ENCODE measurements around the gene DGKD. TPM values are rescaled to one million over a fixed set of nuclear protein-coding genes. Genes with fewer than 3 reads are reported as not detected.

The DGKD gene
- total RNA-seq, 1 experiment from 2014 or later, result 52.0 TPM

DNA sequence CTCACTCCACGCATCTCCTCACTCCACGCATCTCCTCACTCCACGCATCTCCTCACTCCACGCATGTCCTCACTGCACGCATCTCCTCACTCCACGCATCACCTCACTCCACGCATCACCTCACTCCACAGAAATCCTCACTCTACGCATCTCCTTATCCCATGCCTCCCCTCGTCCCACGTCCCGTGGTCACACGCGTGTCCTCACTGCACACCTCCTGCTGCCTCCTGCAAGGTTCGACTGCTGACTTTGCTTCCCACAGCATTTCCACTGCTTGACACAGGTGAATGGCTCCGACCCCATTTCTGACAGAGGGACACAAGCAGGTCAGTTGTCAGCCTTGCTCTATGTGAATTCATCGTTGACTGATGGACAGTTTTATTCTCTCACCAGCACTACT lies 109.3 kb downstream of the DGKD start:
- no peaks in the 10 kb centered on the region for H3K79me2 ChIP-seq (ENCODE audit: insufficient read depth, low read length)
- TF ChIP-seq POLR2A (IDR thresholded peaks at IDR 0.05; ENCODE audit: borderline replicate concordance, extremely low read depth, insufficient read depth, insufficient read length), result no peak
- TF ChIP-seq, protein P1, sequence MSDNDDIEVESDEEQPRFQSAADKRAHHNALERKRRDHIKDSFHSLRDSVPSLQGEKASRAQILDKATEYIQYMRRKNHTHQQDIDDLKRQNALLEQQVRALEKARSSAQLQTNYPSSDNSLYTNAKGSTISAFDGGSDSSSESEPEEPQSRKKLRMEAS (IDR thresholded peaks at IDR 0.05), result no peak
- CTCF ChIA-PET, result no interaction called here
- RAD21 ChIA-PET (ENCODE audit: low non-redundant PET in 1 of 2, low total read pairs in 2 of 2, uncharacterized antibody in 2 of 2, unreplicated experiment in 2 of 2), result no interaction called here
- no peak overlapping the region for H2AFZ ChIP-seq (ENCODE audit: low read depth, low read length, poor library complexity, severe bottlenecking)
- H3K27ac ChIP-seq (ENCODE audit: low read depth, low read length), result no peak overlapping the region
- peaks cover 18% of the 10 kb centered on the region in 2 experiments for H3K36me3 ChIP-seq (ENCODE audit: control insufficient read depth in 1 of 2, insufficient read depth in 2 of 2, low read length in 2 of 2)
- no peak overlapping the region for H3K4me2 ChIP-seq (ENCODE audit: low read length)
- H3K4me1 ChIP-seq (ENCODE audit: control insufficient read depth in 1 of 2, insufficient read depth in 2 of 2, low read length in 2 of 2), result no peaks in the 10 kb centered on the region
- H3K9ac ChIP-seq (ENCODE audit: low read length), result no peak overlapping the region
- no peaks in the 10 kb centered on the region for H3K9me2 ChIP-seq (ENCODE audit: insufficient read depth)
- H3K4me3 ChIP-seq (replicated peaks in 1 of 2; ENCODE audit: low read depth in 1 of 2, low read length in 2 of 2), result no peak overlapping the region
- POLR2A ChIA-PET, result no interaction called here
- intact Hi-C loops (cut with micrococcal nuclease), result no loop called here
- H4K20me1 ChIP-seq (ENCODE audit: insufficient read depth), result no peaks in the 10 kb centered on the region
- no peaks in the 10 kb centered on the region for H3K9me3 ChIP-seq (ENCODE audit: control insufficient read depth in 1 of 2, insufficient read depth in 1 of 2, low read depth in 1 of 2, low read length in 2 of 2)
- no TSS peak for BruUV-seq (replicated peaks)
- ATAC-seq (no peak), DNase-seq (ENCODE audit: low read depth, low spot score) (no peak)
- H3K27me3 ChIP-seq (ENCODE audit: insufficient read depth, low read length), result no peaks in the 10 kb centered on the region

DNA sequence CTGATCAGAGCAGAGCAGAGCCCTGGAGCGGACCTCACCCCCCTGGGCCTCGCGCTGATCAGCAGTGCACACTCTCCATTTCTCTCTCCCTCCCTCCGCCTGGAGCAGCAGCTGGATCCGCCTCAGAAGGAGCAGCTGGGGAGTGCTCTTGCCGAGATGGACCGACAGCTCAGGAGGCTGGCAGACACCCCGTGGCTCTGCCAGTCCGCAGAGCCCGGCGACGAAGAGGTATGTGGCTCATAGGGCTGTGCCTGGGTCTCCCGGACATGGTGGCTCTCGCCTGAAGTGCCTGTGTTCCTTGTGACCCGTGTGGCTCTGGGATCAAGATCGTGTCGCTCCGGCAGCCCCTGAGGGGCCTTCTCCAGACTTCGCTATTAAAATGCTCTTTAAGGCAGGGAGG lies 109.8 kb downstream of the DGKD start:
- Histone ChIP-seq H3K36me3 (ENCODE audit: control insufficient read depth in 1 of 2, insufficient read depth in 2 of 2, low read length in 2 of 2) (peaks cover 16 to 18% of the 10 kb centered on the region in 2 experiments), H3K9me3 (ENCODE audit: control insufficient read depth in 1 of 2, insufficient read depth in 1 of 2, low read depth in 1 of 2, low read length in 2 of 2) (no peaks in the 10 kb centered on the region), H2AFZ (ENCODE audit: low read depth, low read length, poor library complexity, severe bottlenecking) (no peak overlapping the region), H3K79me2 (ENCODE audit: insufficient read depth, low read length) (no peaks in the 10 kb centered on the region), H3K27me3 (ENCODE audit: insufficient read depth, low read length) (no peaks in the 10 kb centered on the region), H3K27ac (ENCODE audit: low read depth, low read length) (no peak overlapping the region), H3K4me3 (replicated peaks in 1 of 2; ENCODE audit: low read depth in 1 of 2, low read length in 2 of 2) (no peak overlapping the region), H3K4me2 (ENCODE audit: low read length) (no peak overlapping the region), H3K4me1 (ENCODE audit: control insufficient read depth in 1 of 2, insufficient read depth in 2 of 2, low read length in 2 of 2) (no peaks in the 10 kb centered on the region), H4K20me1 (ENCODE audit: insufficient read depth) (no peaks in the 10 kb centered on the region), H3K9ac (ENCODE audit: low read length) (no peak overlapping the region), H3K9me2 (ENCODE audit: insufficient read depth) (no peaks in the 10 kb centered on the region)
- ChIA-PET RAD21 (ENCODE audit: low non-redundant PET in 1 of 2, low total read pairs in 2 of 2, uncharacterized antibody in 2 of 2, unreplicated experiment in 2 of 2) (no interaction called here), CTCF (no interaction called here), POLR2A (no interaction called here)
- BruUV-seq (replicated peaks), result no TSS peak
- DNase-seq (ENCODE audit: low read depth, low spot score) (no peak), ATAC-seq (no peak)
- intact Hi-C loops (cut with micrococcal nuclease), result no loop called here
- TF ChIP-seq EGR1 (IDR thresholded peaks at IDR 0.05; ENCODE audit: low read depth), result no peak
- TF ChIP-seq, protein P2, sequence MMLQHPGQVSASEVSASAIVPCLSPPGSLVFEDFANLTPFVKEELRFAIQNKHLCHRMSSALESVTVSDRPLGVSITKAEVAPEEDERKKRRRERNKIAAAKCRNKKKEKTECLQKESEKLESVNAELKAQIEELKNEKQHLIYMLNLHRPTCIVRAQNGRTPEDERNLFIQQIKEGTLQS (IDR thresholded peaks at IDR 0.05), result no peak
- TF ChIP-seq RAD21 (IDR thresholded peaks at IDR 0.05; ENCODE audit: low read depth), result no peak
- TF ChIP-seq EZH2phosphoT487 (IDR thresholded peaks at IDR 0.05; ENCODE audit: borderline replicate concordance), result no peak
- no peak for TF ChIP-seq SP1 (IDR thresholded peaks at IDR 0.05; ENCODE audit: low read depth)
- no peak for TF ChIP-seq JUND (IDR thresholded peaks at IDR 0.05)
- TF ChIP-seq, protein P3, sequence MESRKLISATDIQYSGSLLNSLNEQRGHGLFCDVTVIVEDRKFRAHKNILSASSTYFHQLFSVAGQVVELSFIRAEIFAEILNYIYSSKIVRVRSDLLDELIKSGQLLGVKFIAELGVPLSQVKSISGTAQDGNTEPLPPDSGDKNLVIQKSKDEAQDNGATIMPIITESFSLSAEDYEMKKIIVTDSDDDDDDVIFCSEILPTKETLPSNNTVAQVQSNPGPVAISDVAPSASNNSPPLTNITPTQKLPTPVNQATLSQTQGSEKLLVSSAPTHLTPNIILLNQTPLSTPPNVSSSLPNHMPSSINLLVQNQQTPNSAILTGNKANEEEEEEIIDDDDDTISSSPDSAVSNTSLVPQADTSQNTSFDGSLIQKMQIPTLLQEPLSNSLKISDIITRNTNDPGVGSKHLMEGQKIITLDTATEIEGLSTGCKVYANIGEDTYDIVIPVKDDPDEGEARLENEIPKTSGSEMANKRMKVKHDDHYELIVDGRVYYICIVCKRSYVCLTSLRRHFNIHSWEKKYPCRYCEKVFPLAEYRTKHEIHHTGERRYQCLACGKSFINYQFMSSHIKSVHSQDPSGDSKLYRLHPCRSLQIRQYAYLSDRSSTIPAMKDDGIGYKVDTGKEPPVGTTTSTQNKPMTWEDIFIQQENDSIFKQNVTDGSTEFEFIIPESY (IDR thresholded peaks at IDR 0.05; ENCODE audit: extremely low read depth, insufficient replicate concordance, low read length), result no peak
- TF ChIP-seq SRF (IDR thresholded peaks at IDR 0.05; ENCODE audit: low read depth), result no peak
- TF ChIP-seq, protein P4, sequence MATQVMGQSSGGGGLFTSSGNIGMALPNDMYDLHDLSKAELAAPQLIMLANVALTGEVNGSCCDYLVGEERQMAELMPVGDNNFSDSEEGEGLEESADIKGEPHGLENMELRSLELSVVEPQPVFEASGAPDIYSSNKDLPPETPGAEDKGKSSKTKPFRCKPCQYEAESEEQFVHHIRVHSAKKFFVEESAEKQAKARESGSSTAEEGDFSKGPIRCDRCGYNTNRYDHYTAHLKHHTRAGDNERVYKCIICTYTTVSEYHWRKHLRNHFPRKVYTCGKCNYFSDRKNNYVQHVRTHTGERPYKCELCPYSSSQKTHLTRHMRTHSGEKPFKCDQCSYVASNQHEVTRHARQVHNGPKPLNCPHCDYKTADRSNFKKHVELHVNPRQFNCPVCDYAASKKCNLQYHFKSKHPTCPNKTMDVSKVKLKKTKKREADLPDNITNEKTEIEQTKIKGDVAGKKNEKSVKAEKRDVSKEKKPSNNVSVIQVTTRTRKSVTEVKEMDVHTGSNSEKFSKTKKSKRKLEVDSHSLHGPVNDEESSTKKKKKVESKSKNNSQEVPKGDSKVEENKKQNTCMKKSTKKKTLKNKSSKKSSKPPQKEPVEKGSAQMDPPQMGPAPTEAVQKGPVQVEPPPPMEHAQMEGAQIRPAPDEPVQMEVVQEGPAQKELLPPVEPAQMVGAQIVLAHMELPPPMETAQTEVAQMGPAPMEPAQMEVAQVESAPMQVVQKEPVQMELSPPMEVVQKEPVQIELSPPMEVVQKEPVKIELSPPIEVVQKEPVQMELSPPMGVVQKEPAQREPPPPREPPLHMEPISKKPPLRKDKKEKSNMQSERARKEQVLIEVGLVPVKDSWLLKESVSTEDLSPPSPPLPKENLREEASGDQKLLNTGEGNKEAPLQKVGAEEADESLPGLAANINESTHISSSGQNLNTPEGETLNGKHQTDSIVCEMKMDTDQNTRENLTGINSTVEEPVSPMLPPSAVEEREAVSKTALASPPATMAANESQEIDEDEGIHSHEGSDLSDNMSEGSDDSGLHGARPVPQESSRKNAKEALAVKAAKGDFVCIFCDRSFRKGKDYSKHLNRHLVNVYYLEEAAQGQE (IDR thresholded peaks at IDR 0.05; ENCODE audit: low read depth), result no peak
- TF ChIP-seq, protein P5, sequence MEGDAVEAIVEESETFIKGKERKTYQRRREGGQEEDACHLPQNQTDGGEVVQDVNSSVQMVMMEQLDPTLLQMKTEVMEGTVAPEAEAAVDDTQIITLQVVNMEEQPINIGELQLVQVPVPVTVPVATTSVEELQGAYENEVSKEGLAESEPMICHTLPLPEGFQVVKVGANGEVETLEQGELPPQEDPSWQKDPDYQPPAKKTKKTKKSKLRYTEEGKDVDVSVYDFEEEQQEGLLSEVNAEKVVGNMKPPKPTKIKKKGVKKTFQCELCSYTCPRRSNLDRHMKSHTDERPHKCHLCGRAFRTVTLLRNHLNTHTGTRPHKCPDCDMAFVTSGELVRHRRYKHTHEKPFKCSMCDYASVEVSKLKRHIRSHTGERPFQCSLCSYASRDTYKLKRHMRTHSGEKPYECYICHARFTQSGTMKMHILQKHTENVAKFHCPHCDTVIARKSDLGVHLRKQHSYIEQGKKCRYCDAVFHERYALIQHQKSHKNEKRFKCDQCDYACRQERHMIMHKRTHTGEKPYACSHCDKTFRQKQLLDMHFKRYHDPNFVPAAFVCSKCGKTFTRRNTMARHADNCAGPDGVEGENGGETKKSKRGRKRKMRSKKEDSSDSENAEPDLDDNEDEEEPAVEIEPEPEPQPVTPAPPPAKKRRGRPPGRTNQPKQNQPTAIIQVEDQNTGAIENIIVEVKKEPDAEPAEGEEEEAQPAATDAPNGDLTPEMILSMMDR (IDR thresholded peaks at IDR 0.05 in 2 of 3, conservative IDR thresholded peaks at IDR 0.05 in 1 of 3; ENCODE audit: borderline replicate concordance in 1 of 3, insufficient read depth in 1 of 3, low read depth in 2 of 3, low read length in 2 of 3), result no peak
- no peak for TF ChIP-seq YY1 (IDR thresholded peaks at IDR 0.05; ENCODE audit: extremely low read depth, insufficient replicate concordance, low read depth, low read length)
- no peak for TF ChIP-seq SIN3A (IDR thresholded peaks at IDR 0.05; ENCODE audit: low read depth)
